GM12892 (cell line): Measurements from ENCODE around the gene SCLY.
A peak's percentile ranks its signal among the peaks of the same experiment; 100 is the strongest.
"Not testable (repeated sequence)": the region's sequence is repeated elsewhere in the genome, so short reads cannot be mapped to it uniquely, and the experiment has no call there.

Source experiments
- DNase-seq: peaks from one replicate; pipeline ENCODE4 v3.0.0; 2011; ENCODE audit not compliant: insufficient read length
- FAIRE-seq: peaks from 2 replicates; lab custom pipeline; 2011; peaks lifted over from hg19 to GRCh38; lab: Jason Lieb, UNC
- POLR2A ChIP-seq: IDR thresholded peaks from 2 replicates; pipeline ENCODE4 v1.6.1; 2011; ENCODE audit warnings: low read depth, low read length, control low read depth
- POLR2AphosphoS5 ChIP-seq: IDR thresholded peaks from 2 replicates; pipeline ENCODE4 v1.6.1; 2011; ENCODE audit warnings: low read depth, low read length, control low read depth
- TAF1 ChIP-seq: IDR thresholded peaks from 2 replicates; pipeline ENCODE4 v1.6.1; 2011; ENCODE audit warnings: low read depth, mild to moderate bottlenecking, control low read depth, low read length, borderline replicate concordance

Gene SCLY

DNA sequence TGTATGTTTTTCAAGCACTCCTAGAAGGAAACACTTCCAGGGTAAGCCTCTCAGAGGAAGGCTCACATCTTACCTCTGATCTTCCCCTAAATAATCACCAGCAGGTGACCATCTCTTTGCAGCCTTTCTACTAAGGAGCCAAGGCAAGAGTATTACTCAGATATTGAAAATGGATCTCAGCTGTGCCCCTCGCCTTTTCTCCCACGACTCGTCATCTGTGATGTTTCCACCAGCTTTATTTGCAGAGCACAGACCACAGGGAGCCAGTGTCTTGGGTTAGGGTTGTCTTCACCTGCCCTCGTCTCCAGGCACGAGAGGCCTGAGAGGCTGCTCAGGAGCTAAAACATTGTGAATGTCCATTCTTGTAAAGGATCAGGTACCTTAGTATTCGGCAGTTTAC is 16.9 kb upstream of the SCLY start:
- no peak for FAIRE-seq
- no peak for DNase-seq
- TF ChIP-seq TAF1 (no peak), POLR2A (no peak), POLR2AphosphoS5 (no peak)

DNA sequence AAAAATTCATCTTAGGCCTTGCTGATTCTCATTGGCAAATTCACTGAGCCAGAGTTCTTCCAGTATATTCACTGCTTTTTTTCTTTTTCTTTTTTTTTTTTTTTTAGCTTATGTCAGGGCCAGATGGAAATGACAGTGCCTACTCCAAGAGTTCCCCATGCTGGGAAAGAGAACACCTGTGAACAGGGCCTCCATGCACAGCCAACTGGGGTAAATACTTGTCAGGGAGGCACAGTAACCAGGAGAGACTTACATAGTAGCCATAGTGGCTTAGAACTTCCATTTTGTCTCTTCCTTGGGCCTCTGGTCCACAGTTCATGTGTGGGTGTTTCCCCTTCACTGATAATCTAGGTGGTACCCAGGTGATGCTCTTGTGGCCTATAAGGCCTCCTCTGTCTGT is 15.2 kb upstream of the SCLY start:
- TF ChIP-seq TAF1 (no peak), POLR2A (no peak), POLR2AphosphoS5 (no peak)
- DNase-seq (no peak), FAIRE-seq (no peak)

DNA sequence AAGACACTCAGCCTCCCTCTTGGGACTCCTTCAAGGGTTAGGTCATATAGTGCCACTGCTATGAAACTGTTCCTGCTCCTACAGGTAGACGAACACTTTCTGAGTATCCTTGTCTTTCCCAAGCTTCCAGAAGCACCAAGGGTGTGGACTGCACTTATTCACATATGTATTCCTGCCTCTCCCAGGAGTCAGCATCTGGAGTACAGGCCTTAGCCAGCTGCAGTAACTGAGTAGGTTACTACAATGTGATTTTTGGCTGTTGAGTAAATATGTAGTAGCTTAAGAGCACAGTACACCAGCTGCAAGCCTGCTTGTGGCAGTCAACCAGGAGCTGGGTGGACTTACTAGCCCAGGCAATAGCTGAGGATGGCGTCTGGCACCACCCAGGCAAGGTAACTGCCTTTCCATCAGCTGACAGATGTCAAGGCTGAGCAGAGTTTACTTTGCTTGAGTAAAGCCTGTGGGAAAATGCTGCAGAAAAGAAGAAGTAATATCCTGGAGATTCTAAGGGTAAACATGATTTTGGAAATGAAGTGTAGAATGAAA is 14.0 kb upstream of the SCLY start:
- TF ChIP-seq POLR2AphosphoS5 (no peak), TAF1 (no peak), POLR2A (no peak)
- FAIRE-seq (no peak), DNase-seq (no peak)

DNA sequence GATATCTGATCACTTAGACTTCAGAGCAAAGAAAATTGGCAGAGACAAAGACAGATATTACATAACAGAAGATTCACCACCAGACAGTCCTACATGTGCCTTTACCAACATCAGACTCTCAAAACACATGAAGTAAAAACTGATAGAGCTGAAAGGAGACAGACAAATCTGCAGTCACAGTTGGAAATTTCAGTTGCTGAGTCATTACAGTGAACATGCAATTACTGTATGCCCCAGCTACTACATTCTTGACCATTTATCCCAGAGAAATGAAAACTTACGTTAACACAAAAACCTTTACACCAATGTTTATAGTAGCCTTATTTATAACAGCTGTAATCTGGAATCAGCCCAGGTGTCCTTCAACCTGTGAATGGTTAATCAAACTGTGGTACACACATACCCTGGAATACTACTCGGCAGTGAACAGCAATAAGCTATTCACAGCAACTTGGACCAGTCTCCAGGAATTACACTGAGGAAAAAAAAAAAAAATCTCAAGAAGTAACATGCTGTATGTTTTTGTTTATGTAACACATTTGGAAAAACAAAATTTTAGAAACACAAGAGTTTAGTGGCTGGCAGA is 7.5 kb upstream of the SCLY start:
- DNase-seq (no peak), FAIRE-seq (no peak)
- TF ChIP-seq TAF1: no peak
- no peak for TF ChIP-seq POLR2AphosphoS5
- no peak for TF ChIP-seq POLR2A

DNA sequence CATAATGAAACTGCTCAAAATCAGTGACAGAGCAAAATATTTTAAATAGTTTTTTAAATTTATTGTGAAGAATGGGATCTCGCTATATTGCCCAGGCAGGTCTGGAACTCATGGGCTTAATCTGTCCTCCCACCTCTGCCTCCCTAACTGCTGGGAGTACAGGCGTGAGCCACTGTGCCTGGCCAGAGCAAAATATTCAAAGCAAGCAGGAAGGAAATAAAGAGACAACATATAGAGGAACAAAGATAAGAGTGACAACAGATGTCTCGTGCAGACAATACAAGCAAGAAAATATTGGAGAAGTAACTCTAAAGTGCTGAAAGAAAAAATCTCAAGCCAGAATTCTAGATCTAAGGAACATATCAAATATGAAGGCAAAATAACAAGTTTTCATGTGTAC is 5.0 kb upstream of the SCLY start:
- no peak for DNase-seq
- TF ChIP-seq TAF1: no peak
- TF ChIP-seq POLR2A: no peak
- no peak for TF ChIP-seq POLR2AphosphoS5
- no peak for FAIRE-seq

DNA sequence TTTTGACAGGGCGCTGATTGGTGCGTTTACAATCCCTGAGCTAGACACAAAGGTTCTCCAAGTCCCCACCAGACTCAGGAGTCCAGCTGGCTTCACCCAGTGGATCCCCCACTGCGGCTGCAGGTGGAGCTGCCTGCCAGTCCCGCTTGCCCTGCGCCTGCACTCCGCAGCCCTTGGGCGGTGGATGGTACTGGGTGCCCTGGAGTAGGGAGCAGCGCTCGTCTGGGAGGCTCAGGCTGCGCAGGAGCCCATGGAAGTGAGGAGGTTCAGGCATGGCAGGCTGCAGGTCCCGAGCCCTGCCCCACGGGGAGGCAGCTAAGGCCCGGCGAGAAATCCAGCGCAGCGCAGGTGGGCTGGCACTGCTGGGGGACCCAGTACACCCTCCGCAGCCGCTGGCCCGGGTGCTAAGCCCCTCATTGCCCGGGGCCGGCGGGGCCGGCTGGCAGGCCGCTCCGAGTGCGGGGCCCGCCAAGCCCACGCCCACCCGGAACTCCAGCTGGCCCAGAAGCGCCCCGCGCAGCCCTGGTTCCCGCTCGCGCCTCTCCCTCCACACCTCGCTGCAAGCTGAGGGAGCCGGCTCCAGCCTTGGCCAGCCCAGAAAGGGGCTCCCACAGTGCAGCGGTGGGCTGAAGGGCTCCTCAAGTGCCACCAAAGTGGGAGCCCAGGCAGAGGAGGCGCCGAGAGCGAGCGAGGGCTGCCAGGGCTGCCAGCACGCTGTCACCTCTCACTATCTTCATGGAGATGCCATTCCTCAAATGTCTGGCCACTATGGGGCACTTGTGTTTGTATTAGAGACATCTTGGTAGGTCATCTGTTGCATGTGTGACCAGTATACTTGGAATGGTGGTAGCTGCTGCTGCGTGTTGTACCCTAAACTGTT is 2.9 kb upstream of the SCLY start:
- not testable (repeated sequence) for FAIRE-seq, DNase-seq

DNA sequence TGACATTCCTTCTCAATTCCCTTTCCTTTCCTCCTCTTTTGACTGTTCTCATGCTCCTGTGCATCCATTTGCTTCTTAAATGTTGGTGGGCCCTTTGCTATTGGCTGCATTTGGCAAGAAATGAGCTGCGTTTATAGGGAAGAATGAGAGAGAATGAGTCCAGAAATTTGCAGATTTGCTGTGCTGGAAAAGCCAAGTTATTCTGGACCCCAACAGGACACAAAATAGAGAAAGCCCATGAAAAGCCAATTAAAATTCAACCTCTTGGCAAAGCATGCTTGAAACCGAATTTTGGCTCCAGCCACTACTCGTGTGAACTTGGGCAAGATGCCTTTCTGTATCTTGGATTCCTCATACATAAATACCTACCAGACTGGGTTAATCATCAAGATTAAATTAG is 1.3 kb upstream of the SCLY start:
- DNase-seq (no peak), FAIRE-seq (no peak)
- TF ChIP-seq POLR2A (no peak), TAF1 (no peak), POLR2AphosphoS5 (no peak)

DNA sequence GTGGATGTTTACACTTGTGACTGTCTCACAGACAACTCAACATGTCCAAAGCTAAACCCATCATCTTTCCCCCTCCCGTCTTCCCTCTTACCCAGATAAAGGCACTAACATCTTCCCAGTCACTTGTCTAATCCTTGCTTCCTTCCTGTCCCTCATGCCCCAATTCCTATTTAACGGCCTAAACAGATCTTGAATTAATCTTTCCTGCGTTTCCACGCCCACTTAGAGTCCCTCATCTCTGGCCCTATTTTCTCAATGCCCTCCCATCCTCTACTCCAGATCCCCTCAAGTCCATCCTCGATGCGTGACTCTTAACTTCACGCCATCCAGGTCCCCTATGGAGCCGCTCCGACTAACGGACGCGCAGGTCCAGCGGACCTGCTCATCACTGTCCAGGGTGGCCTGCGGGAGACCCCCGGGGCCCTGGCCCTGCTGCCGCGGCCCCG is 682 bp upstream of the SCLY start:
- no peak for DNase-seq
- no peak for FAIRE-seq
- no peak for TF ChIP-seq TAF1
- peak; percentile 6; the same call in 1 of the 2 replicates for TF ChIP-seq POLR2AphosphoS5

DNA sequence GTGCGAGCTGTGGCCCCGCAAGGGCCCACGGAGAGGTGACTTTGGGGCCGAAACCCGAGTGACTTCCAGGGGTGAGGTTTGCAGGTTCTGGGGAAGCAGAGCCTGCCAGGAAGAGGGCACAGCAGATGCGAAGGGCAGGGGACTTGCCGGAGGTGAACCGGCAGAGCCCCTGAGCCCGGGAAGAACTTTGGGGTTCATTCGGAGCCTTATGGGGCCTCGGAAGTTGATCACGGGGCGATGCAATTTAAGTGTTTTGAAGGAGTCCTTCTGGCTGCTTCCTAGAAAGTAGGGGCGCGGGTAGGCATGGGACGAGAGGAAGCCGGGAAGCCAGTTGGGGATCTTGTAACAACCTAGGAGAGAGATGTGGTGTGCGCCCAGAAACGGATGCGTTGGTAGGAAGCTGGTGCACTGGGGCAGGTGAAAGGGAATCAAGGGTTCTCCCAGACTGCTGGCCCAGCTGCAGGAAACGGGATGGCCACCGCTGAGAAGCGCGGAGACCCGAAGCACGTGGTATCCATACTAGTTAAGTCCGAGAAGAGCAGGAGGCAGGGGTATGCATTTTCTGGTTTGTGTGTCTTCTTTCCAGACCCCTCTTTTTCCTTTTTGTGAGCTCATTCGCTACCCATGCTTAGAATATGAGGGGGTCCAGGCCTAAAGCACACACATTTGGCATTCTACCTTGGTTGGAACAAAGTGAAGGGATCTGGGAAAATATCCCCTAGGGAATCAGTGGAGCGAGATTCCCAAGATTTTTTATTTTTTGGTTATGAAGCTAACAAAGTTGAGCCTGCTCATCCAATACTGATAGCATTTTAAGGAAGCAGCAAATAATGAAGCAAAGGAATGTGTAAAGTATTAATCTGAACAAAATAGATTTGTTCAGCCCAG is 758 bp downstream of the SCLY start:
- TF ChIP-seq TAF1 (no peak), POLR2AphosphoS5 (no peak), POLR2A (no peak)
- FAIRE-seq: peak; percentile 66
- no peak for DNase-seq

DNA sequence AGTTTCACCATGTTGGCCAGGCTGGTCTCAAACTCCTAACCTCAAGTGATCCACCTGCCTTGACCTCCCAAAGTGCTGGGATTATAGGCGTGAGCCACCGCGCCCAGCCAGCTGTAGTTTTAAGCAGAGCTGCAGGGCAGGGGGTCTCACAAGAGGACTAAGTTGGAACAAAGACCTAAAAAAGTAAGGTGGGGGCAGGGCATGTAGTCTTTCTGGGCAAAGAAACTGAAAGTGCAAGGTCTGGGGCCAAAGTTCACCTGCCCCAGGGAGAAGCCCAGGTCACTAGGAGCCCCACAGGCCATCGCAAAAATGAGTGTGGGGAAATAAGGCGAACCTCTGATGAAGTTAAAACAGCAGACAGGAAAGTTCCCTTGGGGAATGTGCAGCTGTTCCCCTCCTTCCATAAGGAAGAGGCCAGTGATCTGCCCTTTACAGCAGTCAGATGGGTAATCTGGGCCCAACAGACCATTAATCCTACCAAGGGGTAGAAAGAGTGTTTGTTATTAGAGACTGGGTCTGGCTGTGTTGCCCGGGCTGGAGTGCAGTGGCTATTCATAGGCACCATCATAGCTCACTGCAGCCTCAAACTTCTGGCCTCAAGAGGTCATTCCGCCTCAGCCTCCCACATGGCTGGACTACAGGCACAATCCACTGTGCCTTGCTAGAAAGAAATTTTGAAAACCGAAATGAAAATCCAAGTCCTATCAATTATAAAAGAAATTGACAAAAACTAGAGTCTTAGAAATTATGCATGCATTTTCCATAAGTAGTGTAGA is 2.8 kb downstream of the SCLY start:
- FAIRE-seq (no peak), DNase-seq (no peak)

More for the DNA sequence above, 2.8 kb downstream of the SCLY start:
- TF ChIP-seq POLR2AphosphoS5: no peak
- no peak for TF ChIP-seq TAF1
- no peak for TF ChIP-seq POLR2A
